Activated T-cell treated with anti-CD3 and anti-CD28 coated beads, Interleukin-2, amount 50 U/mL, for 24 hours (primary cell): ENCODE results near the gene NOLC1.
A peak's percentile ranks its signal among the peaks of the same experiment; 100 is the strongest.
"Not testable (repeated sequence)": the region's sequence is repeated elsewhere in the genome, so short reads cannot be mapped to it uniquely, and the experiment has no call there.

ENCODE experiments used
- DNase-seq: peaks from one replicate; pipeline ENCODE4 v3.0.0-alpha.2; 2020
- H3K27ac Mint-ChIP-seq: 2 replicates; pipeline ENCODE4 v1.8.0; 2020; ENCODE audit warnings: mild to moderate bottlenecking, mixed read lengths
- H3K27me3 Mint-ChIP-seq: 2 replicates; pipeline ENCODE4 v1.8.0; 2020; ENCODE audit warnings: mixed read lengths
- H3K36me3 Mint-ChIP-seq: 2 replicates; pipeline ENCODE4 v1.8.0; 2020; ENCODE audit warnings: low read depth, mixed read lengths
- H3K4me1 Mint-ChIP-seq: 2 replicates; pipeline ENCODE4 v1.8.0; 2020; ENCODE audit warnings: low read depth, mixed read lengths
- H3K4me3 Mint-ChIP-seq: 2 replicates; pipeline ENCODE4 v1.8.0; 2020; ENCODE audit warnings: mild to moderate bottlenecking, moderate library complexity, mixed read lengths
- H3K9me3 Mint-ChIP-seq: 2 replicates; pipeline ENCODE4 v1.8.0; 2020; ENCODE audit warnings: mixed read lengths

Gene NOLC1

GRCh38 chr10:102159051-102159597, 6.9 kb downstream of the NOLC1 start:
- DNase-seq, result no peak
- no peak overlapping the region for H3K4me3 Mint-ChIP-seq
- H3K27me3 Mint-ChIP-seq, result no peaks in the 10 kb centered on the region
- peaks cover 100% of the 10 kb centered on the region for H3K36me3 Mint-ChIP-seq
- no peaks in the 10 kb centered on the region for H3K9me3 Mint-ChIP-seq
- peaks cover 48% of the 10 kb centered on the region for H3K4me1 Mint-ChIP-seq
- H3K27ac Mint-ChIP-seq, result peak overlapping the region; percentile 79

- Mint-ChIP-seq H3K4me1 (peaks cover 40% of the 10 kb centered on the region), H3K9me3 (no peaks in the 10 kb centered on the region), H3K4me3 (no peak overlapping the region), H3K27me3 (no peaks in the 10 kb centered on the region), H3K36me3 (peaks cover 99% of the 10 kb centered on the region), H3K27ac (peak overlapping the region; percentile 79)
- no peak for DNase-seq
Observed at GRCh38 chr10:102159831-102160230, 7.6 kb downstream of the NOLC1 start.

- H3K27ac Mint-ChIP-seq, result peak overlapping the region; percentile 22
- no peak overlapping the region for H3K4me3 Mint-ChIP-seq
Observed at GRCh38 chr10:102163342-102163989, 11.3 kb downstream of the NOLC1 start.

GRCh38 chr10:102167861-102168260, 15.7 kb downstream of the NOLC1 start:
- Mint-ChIP-seq H3K4me3 (no peak overlapping the region), H3K36me3 (peaks cover 28% of the 10 kb centered on the region), H3K4me1 (peaks cover 10% of the 10 kb centered on the region), H3K27ac (no peak overlapping the region), H3K9me3 (no peaks in the 10 kb centered on the region), H3K27me3 (no peaks in the 10 kb centered on the region)
- no peak for DNase-seq

More at GRCh38 chr10:102163342-102163989, 11.3 kb downstream of the NOLC1 start:
- Mint-ChIP-seq H3K27me3 (no peaks in the 10 kb centered on the region), H3K9me3 (no peaks in the 10 kb centered on the region), H3K4me1 (peaks cover 9% of the 10 kb centered on the region), H3K36me3 (peaks cover 72% of the 10 kb centered on the region)
- DNase-seq, result no peak

- Mint-ChIP-seq H3K4me1 (peaks cover 10% of the 10 kb centered on the region), H3K4me3 (no peak overlapping the region), H3K27ac (no peak overlapping the region), H3K27me3 (no peaks in the 10 kb centered on the region), H3K36me3 (peaks cover 7% of the 10 kb centered on the region), H3K9me3 (no peaks in the 10 kb centered on the region)
- DNase-seq, result no peak
Observed at GRCh38 chr10:102170602-102171001, 18.4 kb downstream of the NOLC1 start.

GRCh38 chr10:102172288-102172687, 20.1 kb downstream of the NOLC1 start:
- H3K36me3 Mint-ChIP-seq, result no peaks in the 10 kb centered on the region
- no peak overlapping the region for H3K27ac Mint-ChIP-seq
- H3K4me3 Mint-ChIP-seq, result no peak overlapping the region
- DNase-seq, result no peak
- peaks cover 10% of the 10 kb centered on the region for H3K4me1 Mint-ChIP-seq
- H3K27me3 Mint-ChIP-seq, result no peaks in the 10 kb centered on the region
- H3K9me3 Mint-ChIP-seq, result no peaks in the 10 kb centered on the region

GRCh38 chr10:102175415-102175814, 23.2 kb downstream of the NOLC1 start:
- Mint-ChIP-seq H3K27ac (no peak overlapping the region), H3K4me1 (peaks cover 2% of the 10 kb centered on the region), H3K9me3 (no peaks in the 10 kb centered on the region), H3K36me3 (no peaks in the 10 kb centered on the region), H3K4me3 (no peak overlapping the region), H3K27me3 (no peaks in the 10 kb centered on the region)
- DNase-seq, result no peak

- Mint-ChIP-seq H3K4me1 (peaks cover 16% of the 10 kb centered on the region), H3K27me3 (no peaks in the 10 kb centered on the region), H3K4me3 (no peak overlapping the region), H3K9me3 (peaks cover 4% of the 10 kb centered on the region), H3K36me3 (no peaks in the 10 kb centered on the region), H3K27ac (no peak overlapping the region)
- DNase-seq, result no peak
Observed at GRCh38 chr10:102184606-102185005, 32.4 kb downstream of the NOLC1 start.

GRCh38 chr10:102185272-102185671, 33.1 kb downstream of the NOLC1 start:
- Mint-ChIP-seq H3K4me1 (peaks cover 18% of the 10 kb centered on the region), H3K27me3 (no peaks in the 10 kb centered on the region), H3K36me3 (no peaks in the 10 kb centered on the region), H3K27ac (no peak overlapping the region), H3K4me3 (no peak overlapping the region), H3K9me3 (peaks cover 4% of the 10 kb centered on the region)
- no peak for DNase-seq

- H3K4me3 Mint-ChIP-seq, result no peak overlapping the region
- no peaks in the 10 kb centered on the region for H3K27me3 Mint-ChIP-seq
- no peaks in the 10 kb centered on the region for H3K36me3 Mint-ChIP-seq
- peaks cover 18% of the 10 kb centered on the region for H3K4me1 Mint-ChIP-seq
- no peak overlapping the region for H3K27ac Mint-ChIP-seq
- peaks cover 4% of the 10 kb centered on the region for H3K9me3 Mint-ChIP-seq
- DNase-seq, result no peak
Observed at GRCh38 chr10:102185811-102186527, 33.8 kb downstream of the NOLC1 start.

GRCh38 chr10:102188298-102188940, 36.2 kb downstream of the NOLC1 start:
- Mint-ChIP-seq H3K27ac (no peak overlapping the region), H3K4me1 (peaks cover 20% of the 10 kb centered on the region), H3K9me3 (peaks cover 14% of the 10 kb centered on the region), H3K36me3 (peaks cover 2% of the 10 kb centered on the region), H3K27me3 (no peaks in the 10 kb centered on the region), H3K4me3 (no peak overlapping the region)
- no peak for DNase-seq

- not testable (repeated sequence) for H3K4me3 Mint-ChIP-seq, H3K36me3 Mint-ChIP-seq, DNase-seq, H3K27me3 Mint-ChIP-seq
- Mint-ChIP-seq H3K9me3 (peaks cover 14% of the 10 kb centered on the region), H3K4me1 (peaks cover 20% of the 10 kb centered on the region), H3K27ac (peak overlapping the region; percentile 63)
Observed at GRCh38 chr10:102188941-102189898, 37.0 kb downstream of the NOLC1 start.

GRCh38 chr10:102191956-102192355, 39.8 kb downstream of the NOLC1 start:
- Mint-ChIP-seq H3K4me1 (peaks cover 23% of the 10 kb centered on the region), H3K27me3 (no peaks in the 10 kb centered on the region), H3K9me3 (peaks cover 10% of the 10 kb centered on the region), H3K36me3 (peaks cover 2% of the 10 kb centered on the region), H3K4me3 (no peak overlapping the region), H3K27ac (no peak overlapping the region)
- DNase-seq, result no peak

GRCh38 chr10:102195296-102195870, 43.2 kb downstream of the NOLC1 start:
- Mint-ChIP-seq H3K9me3 (peaks cover 10% of the 10 kb centered on the region), H3K36me3 (peaks cover 2% of the 10 kb centered on the region), H3K4me3 (no peak overlapping the region), H3K27me3 (peaks cover 3% of the 10 kb centered on the region), H3K27ac (no peak overlapping the region), H3K4me1 (peaks cover 9% of the 10 kb centered on the region)
- no peak for DNase-seq
